K562 treated with DMSO at 1 percent for 24 hours (cell line): ENCODE data around the gene BNIP1. TPM values are rescaled to one million over a fixed set of nuclear protein-coding genes. Genes with fewer than 3 reads are reported as not detected.

Source experiments
- total RNA-seq: library from RNA; unstranded; fragments of 300-600 nt; gene quantifications from 2 replicates; pipeline ENCODE4 v1.2.3, GENCODE V29; 2022; ENCODE audit warnings: low read depth; ENCODE audit not compliant: insufficient read depth

BNIP1 gene
- total RNA-seq: 12.8 and 14.5 TPM in 2 replicates

GRCh38 chr5:173144200-173145176, at the start of gene BNIP1:
Gene BNIP1 (plus strand): TSS chr5:173144531. CDS start chr5:173144546, 15 bp downstream.

Other genes starting within 250 kb of the BNIP1 start
- gene RPL26L1, start 185.1 kb upstream of the BNIP1 start, total RNA-seq: 76.5 and 84.3 TPM in 2 replicates
- gene ATP6V0E1, start 160.8 kb upstream of the BNIP1 start, total RNA-seq: 107 and 119 TPM in 2 replicates
- 2.4 and 3.4 TPM in 2 replicates for gene CREBRF, start 88.2 kb upstream of the BNIP1 start, total RNA-seq
- not detected in 2 replicates for gene NKX2-5, start 90.7 kb downstream of the BNIP1 start, total RNA-seq
- 17.8 and 19.8 TPM in 2 replicates for gene STC2, start 183.9 kb downstream of the BNIP1 start, total RNA-seq